Measurements from ENCODE around the gene KATNB1. TPM values are rescaled to one million over a fixed set of nuclear protein-coding genes. Genes with fewer than 3 reads are reported as not detected.

Gene KATNB1
- total and polyA plus RNA-seq, 2 experiments from 2014 or later: 31.4 to 65.9 TPM

DNA sequence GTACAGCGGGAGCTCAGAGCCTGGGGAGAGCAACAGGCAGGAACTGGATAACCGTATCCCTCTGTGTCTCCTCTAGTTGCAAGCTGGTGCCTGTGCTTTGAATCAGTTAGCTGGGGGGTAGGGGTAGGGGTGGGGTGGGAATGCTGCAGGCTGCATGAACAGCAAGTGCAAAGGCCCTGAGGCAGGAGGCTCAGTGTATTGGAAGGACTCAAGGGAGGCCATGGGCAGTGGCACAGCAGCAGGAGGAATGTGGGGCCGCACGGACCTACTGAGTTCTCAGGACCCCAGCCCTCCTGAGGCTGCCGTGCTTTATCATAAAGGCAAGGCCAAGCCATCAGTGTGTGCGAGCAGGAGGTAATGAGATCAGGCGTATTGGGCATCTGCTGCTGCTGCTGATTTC lies 3.3 kb downstream of the KATNB1 start:
- no peak overlapping the region for H3K4me2 ChIP-seq
- TF ChIP-seq CREB1 (CRISPR knock-in tag; IDR thresholded peaks at IDR 0.05; ENCODE audit: low read depth) (no peak), POLR2AphosphoS5 (IDR thresholded peaks at IDR 0.05; ENCODE audit: low read depth) (no peak), STAT1 (IDR thresholded peaks at IDR 0.05; ENCODE audit: unreplicated experiment) (no peak), JUNB (IDR thresholded peaks at IDR 0.05; ENCODE audit: unreplicated experiment) (no peak), EZH2phosphoT487 (IDR thresholded peaks at IDR 0.05; ENCODE audit: unreplicated experiment) (no peak), ZNF331 (CRISPR knock-in tag; IDR thresholded peaks at IDR 0.05; ENCODE audit: low read depth) (no peak), EZH2 (IDR thresholded peaks at IDR 0.05; ENCODE audit: low read depth, unreplicated experiment) (no peak), ZNF114 (CRISPR knock-in tag; IDR thresholded peaks at IDR 0.05) (no peak)
- TF ChIP-seq, protein P1, sequence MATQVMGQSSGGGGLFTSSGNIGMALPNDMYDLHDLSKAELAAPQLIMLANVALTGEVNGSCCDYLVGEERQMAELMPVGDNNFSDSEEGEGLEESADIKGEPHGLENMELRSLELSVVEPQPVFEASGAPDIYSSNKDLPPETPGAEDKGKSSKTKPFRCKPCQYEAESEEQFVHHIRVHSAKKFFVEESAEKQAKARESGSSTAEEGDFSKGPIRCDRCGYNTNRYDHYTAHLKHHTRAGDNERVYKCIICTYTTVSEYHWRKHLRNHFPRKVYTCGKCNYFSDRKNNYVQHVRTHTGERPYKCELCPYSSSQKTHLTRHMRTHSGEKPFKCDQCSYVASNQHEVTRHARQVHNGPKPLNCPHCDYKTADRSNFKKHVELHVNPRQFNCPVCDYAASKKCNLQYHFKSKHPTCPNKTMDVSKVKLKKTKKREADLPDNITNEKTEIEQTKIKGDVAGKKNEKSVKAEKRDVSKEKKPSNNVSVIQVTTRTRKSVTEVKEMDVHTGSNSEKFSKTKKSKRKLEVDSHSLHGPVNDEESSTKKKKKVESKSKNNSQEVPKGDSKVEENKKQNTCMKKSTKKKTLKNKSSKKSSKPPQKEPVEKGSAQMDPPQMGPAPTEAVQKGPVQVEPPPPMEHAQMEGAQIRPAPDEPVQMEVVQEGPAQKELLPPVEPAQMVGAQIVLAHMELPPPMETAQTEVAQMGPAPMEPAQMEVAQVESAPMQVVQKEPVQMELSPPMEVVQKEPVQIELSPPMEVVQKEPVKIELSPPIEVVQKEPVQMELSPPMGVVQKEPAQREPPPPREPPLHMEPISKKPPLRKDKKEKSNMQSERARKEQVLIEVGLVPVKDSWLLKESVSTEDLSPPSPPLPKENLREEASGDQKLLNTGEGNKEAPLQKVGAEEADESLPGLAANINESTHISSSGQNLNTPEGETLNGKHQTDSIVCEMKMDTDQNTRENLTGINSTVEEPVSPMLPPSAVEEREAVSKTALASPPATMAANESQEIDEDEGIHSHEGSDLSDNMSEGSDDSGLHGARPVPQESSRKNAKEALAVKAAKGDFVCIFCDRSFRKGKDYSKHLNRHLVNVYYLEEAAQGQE (IDR thresholded peaks at IDR 0.05; ENCODE audit: unreplicated experiment): no peak
- TF ChIP-seq, protein P2, sequence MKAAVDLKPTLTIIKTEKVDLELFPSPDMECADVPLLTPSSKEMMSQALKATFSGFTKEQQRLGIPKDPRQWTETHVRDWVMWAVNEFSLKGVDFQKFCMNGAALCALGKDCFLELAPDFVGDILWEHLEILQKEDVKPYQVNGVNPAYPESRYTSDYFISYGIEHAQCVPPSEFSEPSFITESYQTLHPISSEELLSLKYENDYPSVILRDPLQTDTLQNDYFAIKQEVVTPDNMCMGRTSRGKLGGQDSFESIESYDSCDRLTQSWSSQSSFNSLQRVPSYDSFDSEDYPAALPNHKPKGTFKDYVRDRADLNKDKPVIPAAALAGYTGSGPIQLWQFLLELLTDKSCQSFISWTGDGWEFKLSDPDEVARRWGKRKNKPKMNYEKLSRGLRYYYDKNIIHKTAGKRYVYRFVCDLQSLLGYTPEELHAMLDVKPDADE (IDR thresholded peaks at IDR 0.05): no peak
- TF ChIP-seq, protein P3, sequence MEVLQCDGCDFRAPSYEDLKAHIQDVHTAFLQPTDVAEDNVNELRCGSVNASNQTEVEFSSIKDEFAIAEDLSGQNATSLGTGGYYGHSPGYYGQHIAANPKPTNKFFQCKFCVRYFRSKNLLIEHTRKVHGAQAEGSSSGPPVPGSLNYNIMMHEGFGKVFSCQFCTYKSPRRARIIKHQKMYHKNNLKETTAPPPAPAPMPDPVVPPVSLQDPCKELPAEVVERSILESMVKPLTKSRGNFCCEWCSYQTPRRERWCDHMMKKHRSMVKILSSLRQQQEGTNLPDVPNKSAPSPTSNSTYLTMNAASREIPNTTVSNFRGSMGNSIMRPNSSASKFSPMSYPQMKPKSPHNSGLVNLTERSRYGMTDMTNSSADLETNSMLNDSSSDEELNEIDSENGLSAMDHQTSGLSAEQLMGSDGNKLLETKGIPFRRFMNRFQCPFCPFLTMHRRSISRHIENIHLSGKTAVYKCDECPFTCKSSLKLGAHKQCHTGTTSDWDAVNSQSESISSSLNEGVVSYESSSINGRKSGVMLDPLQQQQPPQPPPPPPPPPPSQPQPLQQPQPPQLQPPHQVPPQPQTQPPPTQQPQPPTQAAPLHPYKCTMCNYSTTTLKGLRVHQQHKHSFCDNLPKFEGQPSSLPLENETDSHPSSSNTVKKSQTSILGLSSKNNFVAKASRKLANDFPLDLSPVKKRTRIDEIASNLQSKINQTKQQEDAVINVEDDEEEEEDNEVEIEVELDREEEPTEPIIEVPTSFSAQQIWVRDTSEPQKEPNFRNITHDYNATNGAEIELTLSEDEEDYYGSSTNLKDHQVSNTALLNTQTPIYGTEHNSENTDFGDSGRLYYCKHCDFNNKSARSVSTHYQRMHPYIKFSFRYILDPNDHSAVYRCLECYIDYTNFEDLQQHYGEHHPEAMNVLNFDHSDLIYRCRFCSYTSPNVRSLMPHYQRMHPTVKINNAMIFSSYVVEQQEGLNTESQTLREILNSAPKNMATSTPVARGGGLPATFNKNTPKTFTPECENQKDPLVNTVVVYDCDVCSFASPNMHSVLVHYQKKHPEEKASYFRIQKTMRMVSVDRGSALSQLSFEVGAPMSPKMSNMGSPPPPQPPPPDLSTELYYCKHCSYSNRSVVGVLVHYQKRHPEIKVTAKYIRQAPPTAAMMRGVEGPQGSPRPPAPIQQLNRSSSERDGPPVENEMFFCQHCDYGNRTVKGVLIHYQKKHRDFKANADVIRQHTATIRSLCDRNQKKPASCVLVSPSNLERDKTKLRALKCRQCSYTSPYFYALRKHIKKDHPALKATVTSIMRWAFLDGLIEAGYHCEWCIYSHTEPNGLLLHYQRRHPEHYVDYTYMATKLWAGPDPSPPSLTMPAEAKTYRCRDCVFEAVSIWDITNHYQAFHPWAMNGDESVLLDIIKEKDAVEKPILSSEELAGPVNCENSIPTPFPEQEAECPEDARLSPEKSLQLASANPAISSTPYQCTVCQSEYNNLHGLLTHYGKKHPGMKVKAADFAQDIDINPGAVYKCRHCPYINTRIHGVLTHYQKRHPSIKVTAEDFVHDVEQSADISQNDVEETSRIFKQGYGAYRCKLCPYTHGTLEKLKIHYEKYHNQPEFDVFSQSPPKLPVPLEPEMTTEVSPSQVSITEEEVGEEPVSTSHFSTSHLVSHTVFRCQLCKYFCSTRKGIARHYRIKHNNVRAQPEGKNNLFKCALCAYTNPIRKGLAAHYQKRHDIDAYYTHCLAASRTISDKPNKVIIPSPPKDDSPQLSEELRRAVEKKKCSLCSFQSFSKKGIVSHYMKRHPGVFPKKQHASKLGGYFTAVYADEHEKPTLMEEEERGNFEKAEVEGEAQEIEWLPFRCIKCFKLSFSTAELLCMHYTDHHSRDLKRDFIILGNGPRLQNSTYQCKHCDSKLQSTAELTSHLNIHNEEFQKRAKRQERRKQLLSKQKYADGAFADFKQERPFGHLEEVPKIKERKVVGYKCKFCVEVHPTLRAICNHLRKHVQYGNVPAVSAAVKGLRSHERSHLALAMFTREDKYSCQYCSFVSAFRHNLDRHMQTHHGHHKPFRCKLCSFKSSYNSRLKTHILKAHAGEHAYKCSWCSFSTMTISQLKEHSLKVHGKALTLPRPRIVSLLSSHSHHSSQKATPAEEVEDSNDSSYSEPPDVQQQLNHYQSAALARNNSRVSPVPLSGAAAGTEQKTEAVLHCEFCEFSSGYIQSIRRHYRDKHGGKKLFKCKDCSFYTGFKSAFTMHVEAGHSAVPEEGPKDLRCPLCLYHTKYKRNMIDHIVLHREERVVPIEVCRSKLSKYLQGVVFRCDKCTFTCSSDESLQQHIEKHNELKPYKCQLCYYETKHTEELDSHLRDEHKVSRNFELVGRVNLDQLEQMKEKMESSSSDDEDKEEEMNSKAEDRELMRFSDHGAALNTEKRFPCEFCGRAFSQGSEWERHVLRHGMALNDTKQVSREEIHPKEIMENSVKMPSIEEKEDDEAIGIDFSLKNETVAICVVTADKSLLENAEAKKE (CRISPR knock-in tag; IDR thresholded peaks at IDR 0.05): no peak
- H3K36me3 Mint-ChIP-seq (ENCODE audit: low read depth): peaks cover 25% of the 10 kb centered on the region
- DNase-seq (ENCODE audit: low spot score) (no peak), ATAC-seq (no peak)
- H3K4me3 Mint-ChIP-seq: no peak overlapping the region
- no peaks in the 10 kb centered on the region; the same call in 2 of the 3 replicates for H3K9me3 Mint-ChIP-seq
- H3F3A ChIP-seq (replicated peaks; ENCODE audit: low read depth): no peaks in the 10 kb centered on the region
- H3K36me3 ChIP-seq (ENCODE audit: insufficient read depth): 0 out of 2 replicates have a peak, but pooled peaks cover 7% of the 10 kb centered on the region
- H3K27me3 ChIP-seq (ENCODE audit: insufficient read depth): no peaks in the 10 kb centered on the region
- peaks cover 7% of the 10 kb centered on the region for H3K79me2 ChIP-seq (replicated peaks; ENCODE audit: insufficient read depth)
- no peak overlapping the region for H3K27ac ChIP-seq (ENCODE audit: low read depth)
- peaks cover 8% of the 10 kb centered on the region; the same call in 1 of the 2 replicates for H3K4me1 ChIP-seq (ENCODE audit: insufficient read depth)
- no peak overlapping the region for H3K27ac Mint-ChIP-seq
- H4K20me1 ChIP-seq (replicated peaks; ENCODE audit: insufficient read depth): no peaks in the 10 kb centered on the region; the same call in 1 of the 2 replicates
- H3K9me2 ChIP-seq (ENCODE audit: insufficient read depth): no peaks in the 10 kb centered on the region
- peaks cover 11% of the 10 kb centered on the region for H3K27me3 Mint-ChIP-seq (ENCODE audit: insufficient read depth, low read depth, poor library complexity)
- no peak overlapping the region for H3K4me3 ChIP-seq
- H2AFZ ChIP-seq: no peak overlapping the region
- peaks cover 11% of the 10 kb centered on the region for H3K4me1 Mint-ChIP-seq

Measured in GM23338 (cell line).